Astrocyte of the spinal cord (primary cell): Measurements from ENCODE around the gene PLPP4.

Experiments
- DNase-seq: peaks from one replicate; pipeline ENCODE4 v3.0.0; 2011; ENCODE audit warnings: low read depth, low spot score
- H3K4me3 ChIP-seq: 2 replicates; pipeline ENCODE4 v1.5.1; 2011; ENCODE audit warnings: low read depth, mild to moderate bottlenecking, low read length, moderate library complexity
- in situ Hi-C: cut with HindIII; loops from 2 replicates; pipeline ENCODE4 v1.10.0; 2017; ENCODE audit warnings: low sequenced_read_pairs
- TF ChIP-seq, protein P1 (sequence below): IDR thresholded peaks from 2 replicates; pipeline ENCODE4 v1.5.1; 2012; ENCODE audit warnings: low read depth, mild to moderate bottlenecking, low read length, inconsistent platforms

Gene PLPP4

DNA sequence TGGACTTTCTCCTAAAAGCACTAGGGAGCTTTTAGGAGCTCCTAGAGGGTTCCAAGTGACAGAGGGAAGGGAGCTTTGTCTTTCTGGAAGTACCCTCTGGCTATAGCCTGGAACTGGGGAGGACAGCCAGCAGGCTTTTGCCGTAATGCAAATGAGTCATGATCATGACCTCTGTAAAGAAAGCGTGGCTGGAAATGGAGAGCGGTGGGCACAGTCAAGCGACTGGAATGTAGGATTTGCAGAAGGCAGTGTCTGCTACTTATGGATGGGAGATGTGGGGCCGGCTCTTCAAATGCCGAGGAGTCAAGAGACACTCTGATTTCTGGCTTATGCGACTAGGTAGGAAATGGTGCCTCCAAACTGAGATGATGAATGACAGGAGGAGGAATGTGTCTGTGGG, 34.6 kb upstream of the PLPP4 start:
- TF ChIP-seq, protein P1, sequence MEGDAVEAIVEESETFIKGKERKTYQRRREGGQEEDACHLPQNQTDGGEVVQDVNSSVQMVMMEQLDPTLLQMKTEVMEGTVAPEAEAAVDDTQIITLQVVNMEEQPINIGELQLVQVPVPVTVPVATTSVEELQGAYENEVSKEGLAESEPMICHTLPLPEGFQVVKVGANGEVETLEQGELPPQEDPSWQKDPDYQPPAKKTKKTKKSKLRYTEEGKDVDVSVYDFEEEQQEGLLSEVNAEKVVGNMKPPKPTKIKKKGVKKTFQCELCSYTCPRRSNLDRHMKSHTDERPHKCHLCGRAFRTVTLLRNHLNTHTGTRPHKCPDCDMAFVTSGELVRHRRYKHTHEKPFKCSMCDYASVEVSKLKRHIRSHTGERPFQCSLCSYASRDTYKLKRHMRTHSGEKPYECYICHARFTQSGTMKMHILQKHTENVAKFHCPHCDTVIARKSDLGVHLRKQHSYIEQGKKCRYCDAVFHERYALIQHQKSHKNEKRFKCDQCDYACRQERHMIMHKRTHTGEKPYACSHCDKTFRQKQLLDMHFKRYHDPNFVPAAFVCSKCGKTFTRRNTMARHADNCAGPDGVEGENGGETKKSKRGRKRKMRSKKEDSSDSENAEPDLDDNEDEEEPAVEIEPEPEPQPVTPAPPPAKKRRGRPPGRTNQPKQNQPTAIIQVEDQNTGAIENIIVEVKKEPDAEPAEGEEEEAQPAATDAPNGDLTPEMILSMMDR, result no peak
- in situ Hi-C loops, result no loop called here
- no peak overlapping the region for H3K4me3 ChIP-seq
- DNase-seq, result peak; percentile 92

DNA sequence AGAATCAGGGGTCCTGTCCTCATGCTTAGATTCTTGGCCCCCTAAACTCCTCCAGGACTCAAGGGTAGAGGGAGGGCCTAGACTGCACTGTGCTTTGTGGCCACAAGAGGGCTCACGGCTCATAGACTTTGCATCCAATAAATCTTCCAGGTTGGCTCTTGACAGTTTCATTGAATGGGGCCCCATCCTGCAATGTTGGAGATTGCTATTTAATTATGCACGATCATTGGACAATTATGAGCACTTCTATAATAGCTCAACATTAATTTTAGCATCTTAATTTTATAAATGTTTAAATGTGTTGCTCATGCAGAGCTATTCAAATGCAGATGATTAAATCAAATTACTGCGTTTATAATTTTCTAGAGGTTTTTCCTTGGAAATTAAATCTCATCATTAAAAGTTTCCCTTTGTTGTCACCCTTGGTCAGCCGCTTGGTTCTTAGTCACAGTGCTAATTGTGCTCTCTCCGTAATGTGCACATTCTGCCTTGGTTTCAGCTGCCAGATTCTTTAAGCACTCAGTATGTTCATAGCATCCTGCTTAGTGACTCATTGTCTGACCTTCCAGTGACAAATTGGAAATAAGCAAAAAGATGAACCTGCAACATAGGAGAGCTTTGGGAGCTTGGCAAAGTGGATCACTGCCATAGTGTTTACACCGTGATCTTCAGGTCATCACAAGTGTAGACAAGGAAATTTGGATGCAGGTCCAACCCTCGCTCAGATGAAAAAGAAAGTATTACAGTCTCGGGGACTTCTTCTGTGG, 33.4 kb upstream of the PLPP4 start:
- H3K4me3 ChIP-seq, result no peak overlapping the region
- TF ChIP-seq, protein P1, result peak; percentile 98
- peak; percentile 91 for DNase-seq
- in situ Hi-C loops, result no loop called here

GRCh38 chr10:120424198-120424464, 32.9 kb upstream of the PLPP4 start:
- DNase-seq, result no peak
- no peak overlapping the region for H3K4me3 ChIP-seq
- in situ Hi-C loops, result no loop called here
- TF ChIP-seq, protein P1, result no peak

DNA sequence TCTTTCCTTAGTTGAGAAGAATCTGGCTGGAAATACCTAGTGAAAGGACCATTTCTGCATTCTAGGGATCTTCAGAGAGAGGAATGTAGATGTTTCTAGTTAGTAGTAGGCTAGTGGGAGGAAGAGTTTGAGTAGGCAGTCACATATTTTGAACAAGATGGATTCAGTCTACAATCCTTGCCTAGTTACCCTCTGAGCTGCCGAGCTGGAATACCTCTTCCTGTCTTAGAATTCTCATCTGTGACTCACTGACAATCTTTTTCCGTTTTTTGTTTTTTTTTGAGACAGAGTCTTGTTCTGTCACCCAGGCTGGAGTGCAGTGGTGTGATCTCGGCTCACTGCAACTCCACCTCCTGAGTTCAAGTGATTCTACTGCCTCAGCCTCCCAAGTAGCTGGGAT, 30.7 kb upstream of the PLPP4 start:
- TF ChIP-seq, protein P1, result no peak
- no peak overlapping the region for H3K4me3 ChIP-seq
- peak; percentile 62 for DNase-seq
- in situ Hi-C loops, result no loop called here

DNA sequence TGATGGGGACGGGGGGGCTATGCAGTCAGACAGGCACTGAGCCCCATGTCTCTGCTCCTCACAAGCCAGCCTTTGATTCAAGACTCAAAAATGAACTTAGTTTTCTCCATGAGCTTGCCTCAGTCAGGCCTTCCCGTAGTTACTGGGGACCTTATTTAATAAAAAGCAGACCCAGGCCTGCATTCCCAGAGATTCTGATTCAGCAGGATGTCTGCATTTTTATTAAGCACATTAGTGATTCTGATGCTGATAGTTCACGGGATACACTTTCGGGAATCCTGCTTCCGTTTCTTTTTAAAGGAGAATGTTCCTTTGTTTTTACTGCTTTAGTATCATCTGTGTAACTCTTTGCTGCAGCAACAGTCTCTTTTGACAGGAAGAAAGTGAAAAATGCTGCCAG, 28.3 kb upstream of the PLPP4 start:
- DNase-seq, result peak; percentile 60
- in situ Hi-C loops, result no loop called here
- no peak overlapping the region for H3K4me3 ChIP-seq
- TF ChIP-seq, protein P1, result no peak

DNA sequence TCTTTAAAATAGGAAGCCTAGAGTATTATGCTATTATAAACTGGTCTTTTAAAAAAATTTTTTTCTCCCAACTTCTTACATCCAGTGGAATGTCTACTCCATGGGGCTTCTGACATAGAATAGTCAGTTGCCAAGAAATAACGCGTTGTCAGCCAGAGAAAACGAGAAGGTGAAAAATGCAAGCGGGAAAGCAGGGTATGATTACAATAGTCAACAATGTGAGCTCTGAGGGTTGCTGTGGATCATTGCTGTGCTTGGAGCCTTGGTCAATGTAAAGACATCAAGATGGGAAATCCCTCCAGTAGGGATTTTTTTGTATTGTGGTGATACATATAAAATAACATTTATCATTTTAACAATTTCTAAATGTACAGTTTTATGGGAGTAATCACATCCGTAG, 27.6 kb upstream of the PLPP4 start:
- TF ChIP-seq, protein P1, result no peak
- peak; percentile 96 for DNase-seq
- H3K4me3 ChIP-seq, result no peak overlapping the region
- in situ Hi-C loops, result no loop called here
